NCI-H1436 treated with DMSO at 0.1 percent for 48 hours (cell line): ENCODE data around the gene TIFAB.

ENCODE experiments used
- DNase-seq: peaks from one replicate; lab custom pipeline; 2025; lab: John Stamatoyannopoulos, UW

Gene TIFAB

GRCh38 chr5:135458356-135458755 lies 6.2 kb upstream of the TIFAB start:
- DNase-seq: no peak

GRCh38 chr5:135457424-135458071 lies 5.4 kb upstream of the TIFAB start:
- no peak for DNase-seq

GRCh38 chr5:135456238-135457099 lies 4.3 kb upstream of the TIFAB start:
- no peak for DNase-seq

- no peak for DNase-seq
Observed at GRCh38 chr5:135455876-135456237, 3.7 kb upstream of the TIFAB start.

- DNase-seq: no peak
Observed at GRCh38 chr5:135454946-135455345, 2.8 kb upstream of the TIFAB start.

GRCh38 chr5:135453613-135454012 lies 1.5 kb upstream of the TIFAB start:
- DNase-seq: no peak

- no peak for DNase-seq
Observed at GRCh38 chr5:135451581-135452320, 400 bp downstream of the TIFAB start.

GRCh38 chr5:135450952-135451351 lies 1.2 kb downstream of the TIFAB start:
- no peak for DNase-seq

GRCh38 chr5:135450336-135450735 lies 1.8 kb downstream of the TIFAB start:
- DNase-seq: no peak

- DNase-seq: no peak
Observed at GRCh38 chr5:135449644-135450043, 2.5 kb downstream of the TIFAB start.

GRCh38 chr5:135448791-135449507 lies 3.2 kb downstream of the TIFAB start:
- DNase-seq: no peak

- DNase-seq: no peak
Observed at GRCh38 chr5:135448071-135448739, 3.9 kb downstream of the TIFAB start.

- DNase-seq: no peak
Observed at GRCh38 chr5:135447298-135447929, 4.7 kb downstream of the TIFAB start, which contains the start of gene DCANP1. TSS of gene DCANP1 (minus strand) at chr5:135447348. CDS start at chr5:135447108, 240 bp downstream.

- DNase-seq: no peak
Observed at GRCh38 chr5:135446615-135447014, 5.5 kb downstream of the TIFAB start.

GRCh38 chr5:135446206-135446605 lies 5.9 kb downstream of the TIFAB start:
- DNase-seq: no peak

- no peak for DNase-seq
Observed at GRCh38 chr5:135445306-135445985, 6.7 kb downstream of the TIFAB start.

GRCh38 chr5:135444881-135445280 lies 7.3 kb downstream of the TIFAB start:
- DNase-seq: no peak

GRCh38 chr5:135444360-135444759 lies 7.8 kb downstream of the TIFAB start:
- no peak for DNase-seq

GRCh38 chr5:135443161-135443960 lies 8.8 kb downstream of the TIFAB start:
- no peak for DNase-seq
